Esophagus muscularis mucosa (tissue), 4 donors: Measurements from ENCODE around the gene MGLL. TPM values are rescaled to one million over a fixed set of nuclear protein-coding genes. Genes with fewer than 3 reads are reported as not detected.

Experiments used
- DNase-seq: peaks from one replicate; pipeline ENCODE4 v3.0.0-alpha.2; 2017; ENCODE audit errors: extremely low spot score
- H3K27ac ChIP-seq, 4 donors: fragments of 200-600 bp; sonication (generic); replicated peaks in 1 of 4; 1 replicate in 3 of 4; 2 replicates in 1 of 4; pipeline ENCODE4 v1.5.1; 2016 to 2019; ENCODE audit warnings: mild to moderate bottlenecking in 1 of 4
- H3K27me3 ChIP-seq, 4 donors: fragments of 200-600 bp; sonication (generic); one replicate each; pipeline versions ENCODE4 v1.5.1 to v1.6.0; 2016 to 2019
- H3K36me3 ChIP-seq, 4 donors: fragments of 200-600 bp; sonication (generic); one replicate each; pipeline ENCODE4 v1.5.1; 2016 to 2019
- H3K4me1 ChIP-seq, 4 donors: fragments of 200-600 bp; sonication (generic); one replicate each; pipeline ENCODE4 v1.5.1; 2016 to 2019
- H3K4me3 ChIP-seq, 4 donors: fragments of 200-600 bp; sonication (generic); 1 replicate in 2 of 4; 2 replicates in 2 of 4; pipeline ENCODE4 v1.5.1; 2016 to 2019; ENCODE audit warnings: mild to moderate bottlenecking in 4 of 4, moderate library complexity in 1 of 4
- H3K9me3 ChIP-seq, 4 donors: fragments of 200-600 bp; sonication (generic); 1 replicate in 3 of 4; 2 replicates in 1 of 4; pipeline ENCODE4 v1.5.1; 2016 to 2019
- EP300 ChIP-seq: sonication (generic); formaldehyde crosslinking; IDR thresholded peaks from one replicate; pipeline ENCODE4 v1.6.1; 2017; ENCODE audit warnings: antibody characterized with exemption
- POLR2A ChIP-seq: fragments of 450-650 bp; IDR thresholded peaks from one replicate; pipeline ENCODE4 v1.6.1; 2017; ENCODE audit warnings: antibody characterized with exemption, moderate library complexity, mild to moderate bottlenecking, low read depth
- POLR2AphosphoS5 ChIP-seq, 2 donors: sonication (generic); formaldehyde crosslinking; IDR thresholded peaks; one replicate each; pipeline ENCODE4 v1.6.1; 2017; ENCODE audit warnings: antibody characterized with exemption in 2 of 2
- WGBS: methylation state at CpG from one replicate; pipeline ENCODE4 v1.1.5; 2018; 5-methylcytosine and 5-hydroxymethylcytosine counted together
- intact Hi-C: fragments of 100-400 bp; cut with DNase I; formaldehyde crosslinking; loops from one replicate; pipeline ENCODE4 v1.15.1; 2023
- total RNA-seq, 4 donors: library from RNA; depleted of rRNA; stranded (reverse); fragments of >200 nt; gene quantifications; one replicate each; pipeline versions ENCODE4 v1.1.0 to v1.2.1, GENCODE V29; 2016
- TF ChIP-seq, protein P1 (sequence below), 3 experiments: fragments of 200-600 bp in 2 of 3; fragments of 450-650 bp in 1 of 3; sonication (generic) in 2 of 3; IDR thresholded peaks; one replicate each; pipeline ENCODE4 v1.5.1; 2017 to 2019; ENCODE audit warnings: antibody characterized with exemption in 3 of 3, mild to moderate bottlenecking in 2 of 3, moderate library complexity in 1 of 3

Gene MGLL
- total RNA-seq, 4 donors from 2014 or later: 56.5 to 155 (median 80.7) TPM

- H3K27me3 ChIP-seq: no peaks in the 10 kb centered on the region
- no peak overlapping the region for H3K4me3 ChIP-seq
- TF ChIP-seq, protein P1, sequence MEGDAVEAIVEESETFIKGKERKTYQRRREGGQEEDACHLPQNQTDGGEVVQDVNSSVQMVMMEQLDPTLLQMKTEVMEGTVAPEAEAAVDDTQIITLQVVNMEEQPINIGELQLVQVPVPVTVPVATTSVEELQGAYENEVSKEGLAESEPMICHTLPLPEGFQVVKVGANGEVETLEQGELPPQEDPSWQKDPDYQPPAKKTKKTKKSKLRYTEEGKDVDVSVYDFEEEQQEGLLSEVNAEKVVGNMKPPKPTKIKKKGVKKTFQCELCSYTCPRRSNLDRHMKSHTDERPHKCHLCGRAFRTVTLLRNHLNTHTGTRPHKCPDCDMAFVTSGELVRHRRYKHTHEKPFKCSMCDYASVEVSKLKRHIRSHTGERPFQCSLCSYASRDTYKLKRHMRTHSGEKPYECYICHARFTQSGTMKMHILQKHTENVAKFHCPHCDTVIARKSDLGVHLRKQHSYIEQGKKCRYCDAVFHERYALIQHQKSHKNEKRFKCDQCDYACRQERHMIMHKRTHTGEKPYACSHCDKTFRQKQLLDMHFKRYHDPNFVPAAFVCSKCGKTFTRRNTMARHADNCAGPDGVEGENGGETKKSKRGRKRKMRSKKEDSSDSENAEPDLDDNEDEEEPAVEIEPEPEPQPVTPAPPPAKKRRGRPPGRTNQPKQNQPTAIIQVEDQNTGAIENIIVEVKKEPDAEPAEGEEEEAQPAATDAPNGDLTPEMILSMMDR (IDR thresholded peaks at IDR 0.05): no peak
- TF ChIP-seq POLR2AphosphoS5 (IDR thresholded peaks at IDR 0.05): no peak
- no peak for TF ChIP-seq POLR2A
- H3K27ac ChIP-seq: no peak overlapping the region
- H3K9me3 ChIP-seq: no peaks in the 10 kb centered on the region
- DNase-seq: no peak
- 80% methylated on average over 7 of the region's 7 CpGs for WGBS
- intact Hi-C loops: no loop called here
- peaks cover 20 to 32% (median 26%) of the 10 kb centered on the region in 4 donors for H3K4me1 ChIP-seq
- peaks cover 0 to 15% (median 0%) of the 10 kb centered on the region in 4 donors for H3K36me3 ChIP-seq
Observed at GRCh38 chr3:127728417-127729015, 93.8 kb downstream of the MGLL start.

DNA sequence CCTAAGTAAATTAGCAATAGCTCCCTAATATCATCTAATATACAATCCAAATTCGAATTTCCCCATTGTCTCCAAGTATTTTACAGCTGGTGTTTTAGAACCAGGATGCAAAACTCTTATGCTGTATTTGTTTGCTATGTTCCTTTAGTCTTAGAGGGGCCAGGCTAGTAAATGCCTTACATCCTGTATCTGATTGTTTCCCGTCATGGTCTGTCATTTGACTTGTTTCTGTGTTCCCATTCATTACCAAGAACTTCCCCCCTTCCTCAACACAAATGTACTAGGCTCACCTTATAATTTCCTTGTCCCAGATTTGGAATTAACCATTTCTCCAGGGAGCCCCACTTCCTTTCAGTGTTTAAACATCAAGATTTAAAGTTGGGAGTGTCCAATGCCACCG, 95.4 kb downstream of the MGLL start:
- Histone ChIP-seq H3K36me3 (peaks cover 0 to 21% (median 0%) of the 10 kb centered on the region in 4 donors), H3K27ac (no peak overlapping the region), H3K9me3 (no peaks in the 10 kb centered on the region), H3K4me3 (no peak overlapping the region), H3K4me1 (peaks cover 28 to 36% (median 33%) of the 10 kb centered on the region in 4 donors), H3K27me3 (no peaks in the 10 kb centered on the region)
- no peak for TF ChIP-seq POLR2AphosphoS5 (IDR thresholded peaks at IDR 0.05)
- 81% methylated on average over 3 of the region's 3 CpGs for WGBS
- DNase-seq: no peak
- intact Hi-C loops: no loop called here

DNA sequence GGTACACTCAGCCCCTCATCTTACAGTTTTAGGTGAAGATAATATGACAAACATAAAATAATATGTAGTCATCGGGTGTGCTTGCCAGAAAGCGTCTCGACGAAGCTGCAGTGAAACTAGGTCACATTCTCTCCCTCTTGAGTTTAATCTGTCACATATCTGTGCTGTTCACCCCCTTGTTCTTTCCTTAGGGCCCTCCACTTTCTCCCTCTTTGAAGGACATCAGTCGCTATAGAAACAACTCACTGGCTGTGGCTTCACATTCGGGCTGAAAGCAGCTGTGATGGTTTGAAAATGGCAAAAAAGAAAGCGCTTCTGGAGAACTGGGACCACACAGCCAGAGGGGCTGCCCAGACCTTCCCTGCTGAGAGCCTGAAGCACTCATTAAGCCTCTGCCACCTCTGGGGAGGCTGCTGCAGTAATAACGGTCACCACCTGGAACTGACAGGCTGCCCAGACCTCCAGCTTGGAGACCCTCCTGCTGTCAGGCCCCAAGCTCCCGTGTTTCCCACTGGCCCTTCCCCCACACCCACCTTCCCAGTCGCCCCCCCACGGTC, 99.2 kb downstream of the MGLL start:
- peaks cover 0 to 51% (median 18%) of the 10 kb centered on the region in 4 donors for H3K36me3 ChIP-seq
- no peaks in the 10 kb centered on the region for H3K9me3 ChIP-seq
- TF ChIP-seq, protein P1 (IDR thresholded peaks at IDR 0.05): no peak
- no peaks in the 10 kb centered on the region for H3K27me3 ChIP-seq
- peaks cover 23 to 46% (median 29%) of the 10 kb centered on the region in 4 donors for H3K4me1 ChIP-seq
- peak overlapping the region in 1 of 4 donors; percentile 23 for H3K4me3 ChIP-seq
- 46% methylated on average over 11 of the region's 11 CpGs for WGBS
- intact Hi-C loops: no loop called here
- no peak for DNase-seq
- H3K27ac ChIP-seq: peak overlapping the region; percentile 52 to 75 (median 63)

DNA sequence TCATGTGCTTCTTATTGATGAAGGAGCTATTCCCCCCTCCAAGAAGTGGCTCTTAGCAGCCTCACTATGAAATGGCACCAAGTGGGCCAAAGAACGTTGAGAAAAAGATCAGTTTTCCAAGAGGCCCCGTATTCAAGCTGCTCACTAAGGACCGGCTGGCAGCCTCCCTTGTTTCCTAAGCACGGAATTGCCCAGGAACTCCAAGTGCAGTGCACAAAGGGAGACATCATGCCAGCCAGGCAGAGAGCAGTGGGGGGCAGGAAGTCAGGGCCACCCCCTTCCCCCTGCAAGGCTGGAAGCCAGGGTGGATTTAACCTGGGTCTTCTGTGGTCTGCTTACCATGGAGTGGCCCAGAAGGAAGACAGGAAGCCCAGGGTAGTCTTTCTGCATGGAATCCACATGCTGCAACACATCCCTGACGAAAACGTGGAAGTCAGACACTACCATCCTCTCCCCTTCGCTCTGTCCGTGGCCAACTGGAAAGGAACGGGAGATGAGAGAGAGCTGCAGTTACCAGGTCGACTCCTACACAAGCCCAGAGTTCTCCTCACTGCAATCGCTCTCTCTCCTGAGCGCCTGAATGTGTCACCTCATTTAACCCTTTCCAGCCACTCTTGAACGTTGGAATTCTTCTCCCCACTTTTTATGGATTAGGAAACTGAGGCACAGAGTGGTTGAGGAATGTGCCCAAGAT, 100.1 kb downstream of the MGLL start:
- DNase-seq: no peak
- intact Hi-C loops: no loop called here
- H3K4me3 ChIP-seq: no peak overlapping the region
- H3K4me1 ChIP-seq: peaks cover 24 to 54% (median 37%) of the 10 kb centered on the region in 4 donors
- no peak for TF ChIP-seq POLR2A
- TF ChIP-seq, protein P1 (IDR thresholded peaks at IDR 0.05): no peak
- TF ChIP-seq EP300: no peak
- TF ChIP-seq POLR2AphosphoS5 (IDR thresholded peaks at IDR 0.05): no peak
- H3K27ac ChIP-seq: peak overlapping the region; percentile 52 to 75 (median 63)
- H3K36me3 ChIP-seq: peaks cover 0 to 51% (median 19%) of the 10 kb centered on the region in 4 donors
- WGBS: 36% methylated on average over 12 of the region's 13 CpGs
- H3K9me3 ChIP-seq: no peaks in the 10 kb centered on the region
- H3K27me3 ChIP-seq: no peaks in the 10 kb centered on the region
